GM12873 (cell line): ENCODE results near the gene LBHD2.

Source experiments
- TF ChIP-seq, protein P1 (sequence below): IDR thresholded peaks from 2 replicates; pipeline ENCODE4 v1.5.1; 2012; ENCODE audit warnings: low read depth, mild to moderate bottlenecking, moderate library complexity, low read length, control low read depth; ENCODE audit not compliant: insufficient read depth; ENCODE audit errors: missing control alignments

LBHD2 gene

DNA sequence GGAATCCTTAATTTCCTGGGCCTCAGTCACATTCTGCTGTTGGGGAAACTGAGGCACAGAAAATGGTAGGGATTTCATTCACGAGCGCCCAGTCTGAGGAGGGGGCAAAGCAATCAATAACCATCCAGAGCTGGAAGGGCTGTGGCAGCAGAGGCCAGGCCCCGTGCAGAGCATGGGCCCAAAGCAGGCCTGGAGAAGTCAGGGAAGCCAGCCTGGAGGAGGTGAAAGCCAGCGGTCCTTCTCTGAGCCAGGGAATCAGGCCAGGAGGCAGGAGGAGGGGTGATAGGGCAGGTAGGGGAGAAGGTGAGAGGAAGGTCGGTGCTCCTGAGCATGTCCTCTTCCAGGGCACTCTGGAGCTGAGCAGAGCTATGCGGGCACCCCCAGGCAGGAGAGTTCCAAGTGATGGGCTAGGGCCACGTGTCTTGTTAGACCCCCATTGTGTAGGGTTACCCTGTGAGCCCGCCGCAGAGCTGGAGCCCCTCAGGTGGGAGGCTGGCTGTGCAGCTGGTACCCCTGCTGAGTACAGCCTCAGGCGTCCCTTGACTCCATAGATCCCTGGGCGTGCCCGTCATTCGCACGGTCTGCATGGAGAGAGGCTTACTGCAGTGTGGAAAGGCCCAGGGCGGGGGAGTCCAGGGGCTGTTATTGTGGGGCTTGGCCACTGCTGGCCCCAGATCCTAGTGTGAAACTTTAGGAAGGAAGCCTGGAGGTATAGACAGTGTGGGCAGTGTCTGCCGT, 44.0 kb downstream of the LBHD2 start:
- TF ChIP-seq, protein P1, sequence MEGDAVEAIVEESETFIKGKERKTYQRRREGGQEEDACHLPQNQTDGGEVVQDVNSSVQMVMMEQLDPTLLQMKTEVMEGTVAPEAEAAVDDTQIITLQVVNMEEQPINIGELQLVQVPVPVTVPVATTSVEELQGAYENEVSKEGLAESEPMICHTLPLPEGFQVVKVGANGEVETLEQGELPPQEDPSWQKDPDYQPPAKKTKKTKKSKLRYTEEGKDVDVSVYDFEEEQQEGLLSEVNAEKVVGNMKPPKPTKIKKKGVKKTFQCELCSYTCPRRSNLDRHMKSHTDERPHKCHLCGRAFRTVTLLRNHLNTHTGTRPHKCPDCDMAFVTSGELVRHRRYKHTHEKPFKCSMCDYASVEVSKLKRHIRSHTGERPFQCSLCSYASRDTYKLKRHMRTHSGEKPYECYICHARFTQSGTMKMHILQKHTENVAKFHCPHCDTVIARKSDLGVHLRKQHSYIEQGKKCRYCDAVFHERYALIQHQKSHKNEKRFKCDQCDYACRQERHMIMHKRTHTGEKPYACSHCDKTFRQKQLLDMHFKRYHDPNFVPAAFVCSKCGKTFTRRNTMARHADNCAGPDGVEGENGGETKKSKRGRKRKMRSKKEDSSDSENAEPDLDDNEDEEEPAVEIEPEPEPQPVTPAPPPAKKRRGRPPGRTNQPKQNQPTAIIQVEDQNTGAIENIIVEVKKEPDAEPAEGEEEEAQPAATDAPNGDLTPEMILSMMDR: no peak

DNA sequence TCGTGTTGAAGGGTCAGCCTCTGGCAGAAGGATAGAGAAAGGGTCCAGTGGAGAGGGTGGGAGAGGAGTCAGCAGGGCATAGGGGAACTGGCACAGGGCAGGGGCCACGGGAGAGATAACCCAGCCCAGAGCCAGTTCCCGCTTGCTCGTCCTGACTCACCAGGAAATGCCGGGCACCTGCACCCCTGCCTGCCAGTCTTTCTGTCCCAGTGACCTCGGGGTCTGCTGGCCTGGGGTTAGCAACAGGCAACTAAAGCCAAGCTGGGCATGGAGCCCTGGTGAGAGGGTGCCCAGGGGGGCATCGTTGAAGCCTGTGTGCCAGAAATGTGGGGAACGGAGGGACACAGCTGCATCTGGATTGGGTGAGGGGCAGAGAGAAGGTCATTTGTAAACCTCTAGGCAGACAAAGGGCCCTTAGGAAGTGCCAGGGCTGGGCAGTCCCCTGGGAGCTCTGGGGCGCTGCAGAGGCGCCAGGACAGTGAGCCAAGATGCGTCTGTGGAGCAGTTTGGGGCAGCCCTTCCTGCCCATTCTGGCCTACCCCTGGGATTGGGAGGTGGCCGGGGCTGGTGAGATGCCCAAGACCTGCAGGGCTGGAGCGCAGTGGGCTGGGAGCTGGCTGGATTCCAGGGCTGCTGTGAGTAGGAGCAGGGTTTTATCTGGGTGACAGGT, 44.8 kb downstream of the LBHD2 start:
- TF ChIP-seq, protein P1: no peak

DNA sequence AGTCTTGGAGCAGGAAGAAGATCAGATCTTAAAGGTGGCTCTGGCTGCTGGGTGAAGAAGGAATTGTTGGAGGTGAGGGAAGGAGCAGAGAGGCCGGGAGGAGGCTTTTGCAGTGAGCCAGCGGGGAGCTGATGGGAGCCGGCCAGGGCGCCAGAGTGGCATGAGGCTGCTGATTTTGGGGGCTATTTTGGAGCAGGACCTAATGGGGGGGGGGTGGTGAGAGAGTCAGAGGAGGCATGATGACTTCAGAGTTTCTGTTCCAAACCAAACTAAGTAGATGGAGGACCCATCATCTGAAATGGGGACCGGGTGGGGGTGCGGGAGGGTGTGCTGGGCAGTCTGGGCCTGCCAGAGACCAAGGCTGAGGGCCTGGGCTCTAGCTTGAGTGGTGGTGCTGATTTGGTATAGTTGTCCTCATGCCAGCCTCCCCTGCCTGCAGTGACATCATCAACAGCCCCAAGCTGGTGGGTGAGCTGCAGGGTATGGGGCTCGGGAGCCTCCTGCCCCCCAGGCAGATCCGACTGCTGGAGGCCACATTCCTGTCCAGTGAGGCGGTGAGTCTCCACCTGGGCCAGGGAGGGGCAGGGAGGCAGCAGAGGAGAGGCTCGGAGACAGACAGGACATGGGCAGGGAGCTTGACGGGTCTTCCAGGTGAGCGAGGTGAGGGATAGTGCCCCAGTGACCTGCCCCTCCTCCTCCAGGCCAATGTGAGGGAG, 45.4 kb downstream of the LBHD2 start:
- TF ChIP-seq, protein P1: no peak

DNA sequence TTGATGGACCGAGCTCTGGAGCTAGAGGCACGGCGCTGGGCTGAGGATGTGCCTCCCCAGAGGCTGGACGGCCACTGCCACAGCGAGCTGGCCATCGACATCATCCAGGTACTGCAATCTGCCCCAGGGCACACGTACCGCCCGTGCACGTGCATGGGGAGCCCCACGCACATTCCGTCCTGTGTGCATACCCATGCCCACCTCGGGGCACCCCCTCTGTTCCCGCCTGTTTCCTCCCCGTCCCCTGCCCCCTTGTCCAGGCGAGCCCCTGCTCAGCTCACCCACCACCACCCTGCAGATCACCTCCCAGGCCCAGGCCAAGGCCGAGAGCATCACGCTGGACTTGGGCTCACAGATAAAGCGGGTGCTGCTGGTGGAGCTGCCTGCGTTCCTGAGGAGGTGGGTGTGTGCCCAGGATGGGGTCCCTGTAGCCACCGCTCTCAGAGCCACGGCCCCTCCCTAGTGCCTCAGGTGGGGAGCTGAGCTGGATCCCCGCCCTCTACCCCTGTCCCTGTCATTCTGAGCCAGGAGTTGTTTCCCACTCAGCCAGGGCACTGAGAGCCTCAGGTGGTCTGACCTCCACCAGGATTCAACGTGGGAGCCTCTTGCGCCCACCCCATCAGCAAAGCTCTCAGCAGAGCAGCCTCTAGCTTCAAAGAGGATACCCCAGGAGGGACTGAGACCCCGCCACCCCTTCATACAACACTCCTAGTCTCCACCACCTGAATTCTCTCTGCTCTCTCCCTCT, 46.2 kb downstream of the LBHD2 start:
- TF ChIP-seq, protein P1: no peak

DNA sequence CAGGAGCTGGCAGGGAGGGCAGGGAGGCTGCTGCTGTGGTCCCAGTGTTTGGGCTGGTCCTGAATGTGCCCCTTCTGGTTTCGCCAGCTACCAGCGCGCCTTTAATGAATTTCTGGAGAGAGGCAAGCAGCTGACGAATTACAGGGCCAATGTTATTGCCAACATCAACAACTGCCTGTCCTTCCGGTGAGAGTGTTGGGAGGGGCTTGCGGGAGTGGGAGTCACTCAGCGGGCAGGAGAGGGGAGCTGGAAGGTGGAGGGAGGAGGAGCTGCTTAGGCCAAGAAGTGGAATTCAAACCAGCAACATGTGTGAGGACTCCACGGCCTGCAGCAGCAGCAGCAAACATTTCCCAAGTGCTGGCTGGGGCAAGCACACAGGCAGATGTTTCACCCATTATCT, 47.0 kb downstream of the LBHD2 start:
- TF ChIP-seq, protein P1: no peak

DNA sequence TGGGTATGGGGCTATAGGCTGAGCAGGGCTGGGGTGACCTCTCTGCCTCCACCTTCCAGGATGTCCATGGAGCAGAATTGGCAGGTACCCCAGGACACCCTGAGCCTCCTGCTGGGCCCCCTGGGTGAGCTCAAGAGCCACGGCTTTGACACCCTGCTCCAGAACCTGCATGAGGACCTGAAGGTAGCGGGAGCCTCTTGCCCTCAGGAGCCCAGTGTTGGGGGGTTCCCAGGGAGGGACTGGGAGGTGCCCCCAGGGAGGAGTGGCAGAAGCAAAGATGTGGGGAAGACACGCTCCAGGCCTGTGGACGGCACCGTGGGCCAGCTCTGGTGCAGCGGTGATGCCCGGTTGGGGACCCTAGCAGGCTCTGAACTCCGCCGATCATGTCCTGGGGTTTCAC, 47.6 kb downstream of the LBHD2 start:
- TF ChIP-seq, protein P1: no peak
